CD4-positive, alpha-beta T cell treated with Interleukin-4 for 4 hours (primary cell): ENCODE results near the gene IFTAP.
"Not testable (repeated sequence)": the region's sequence is repeated elsewhere in the genome, so short reads cannot be mapped to it uniquely, and the experiment has no call there.

Source experiments
- DNase-seq: peaks from one replicate; pipeline ENCODE4 v3.0.0-alpha.2; 2020

Gene IFTAP

GRCh38 chr11:36657610-36658267 lies 63.4 kb downstream of the IFTAP start:
- no peak for DNase-seq

GRCh38 chr11:36661359-36661758 lies 67.1 kb downstream of the IFTAP start:
- not testable (repeated sequence) for DNase-seq

GRCh38 chr11:36672815-36673450 lies 78.6 kb downstream of the IFTAP start:
- DNase-seq = peak; percentile 52

GRCh38 chr11:36679547-36679946 lies 85.2 kb downstream of the IFTAP start:
- not testable (repeated sequence) for DNase-seq

- DNase-seq = no peak
Observed at GRCh38 chr11:36683818-36684217, 89.5 kb downstream of the IFTAP start.

- peak; percentile 35 for DNase-seq
Observed at GRCh38 chr11:36684840-36685801, 90.8 kb downstream of the IFTAP start.

GRCh38 chr11:36688132-36688531 lies 93.8 kb downstream of the IFTAP start:
- DNase-seq = no peak

- no peak for DNase-seq
Observed at GRCh38 chr11:36688571-36689291, 94.4 kb downstream of the IFTAP start.

- no peak for DNase-seq
Observed at GRCh38 chr11:36689442-36689841, 95.1 kb downstream of the IFTAP start.

GRCh38 chr11:36692704-36693103 lies 98.4 kb downstream of the IFTAP start:
- DNase-seq = no peak

- no peak for DNase-seq
Observed at GRCh38 chr11:36693139-36693843, 99.0 kb downstream of the IFTAP start.

GRCh38 chr11:36695111-36695510 lies 100.8 kb downstream of the IFTAP start:
- no peak for DNase-seq

- DNase-seq = no peak
Observed at GRCh38 chr11:36695571-36695970, 101.3 kb downstream of the IFTAP start.

- no peak for DNase-seq
Observed at GRCh38 chr11:36696550-36696949, 102.2 kb downstream of the IFTAP start.

GRCh38 chr11:36699271-36699670 lies 105.0 kb downstream of the IFTAP start:
- no peak for DNase-seq

- no peak for DNase-seq
Observed at GRCh38 chr11:36700246-36700645, 105.9 kb downstream of the IFTAP start.

GRCh38 chr11:36702330-36703054 lies 108.2 kb downstream of the IFTAP start:
- DNase-seq = peak; percentile 7

- no peak for DNase-seq
Observed at GRCh38 chr11:36703055-36703404, 108.7 kb downstream of the IFTAP start.
